SU-DHL-6 (cell line): ENCODE results near the gene FBXW7.

Experiments used
- EZH2phosphoT487 ChIP-seq: fragments of 200-600 bp; sonication (generic), shearing (Covaris generic); conservative IDR thresholded peaks from 2 replicates; pipeline ENCODE4 v1.6.1; 2018; ENCODE audit warnings: mild to moderate bottlenecking, antibody characterized with exemption, low read length, moderate library complexity, mixed read lengths
- TF ChIP-seq, protein P1 (sequence below): fragments of 200-600 bp; sonication (generic); IDR thresholded peaks from one replicate; pipeline ENCODE4 v1.5.1; 2017; ENCODE audit warnings: antibody characterized with exemption, mild to moderate bottlenecking, low read length, moderate library complexity; ENCODE audit not compliant: insufficient read depth, poor library complexity, severe bottlenecking

GRCh38 chr4:152529880-152530279 lies 6.0 kb downstream of the FBXW7 start:
- TF ChIP-seq, protein P1, sequence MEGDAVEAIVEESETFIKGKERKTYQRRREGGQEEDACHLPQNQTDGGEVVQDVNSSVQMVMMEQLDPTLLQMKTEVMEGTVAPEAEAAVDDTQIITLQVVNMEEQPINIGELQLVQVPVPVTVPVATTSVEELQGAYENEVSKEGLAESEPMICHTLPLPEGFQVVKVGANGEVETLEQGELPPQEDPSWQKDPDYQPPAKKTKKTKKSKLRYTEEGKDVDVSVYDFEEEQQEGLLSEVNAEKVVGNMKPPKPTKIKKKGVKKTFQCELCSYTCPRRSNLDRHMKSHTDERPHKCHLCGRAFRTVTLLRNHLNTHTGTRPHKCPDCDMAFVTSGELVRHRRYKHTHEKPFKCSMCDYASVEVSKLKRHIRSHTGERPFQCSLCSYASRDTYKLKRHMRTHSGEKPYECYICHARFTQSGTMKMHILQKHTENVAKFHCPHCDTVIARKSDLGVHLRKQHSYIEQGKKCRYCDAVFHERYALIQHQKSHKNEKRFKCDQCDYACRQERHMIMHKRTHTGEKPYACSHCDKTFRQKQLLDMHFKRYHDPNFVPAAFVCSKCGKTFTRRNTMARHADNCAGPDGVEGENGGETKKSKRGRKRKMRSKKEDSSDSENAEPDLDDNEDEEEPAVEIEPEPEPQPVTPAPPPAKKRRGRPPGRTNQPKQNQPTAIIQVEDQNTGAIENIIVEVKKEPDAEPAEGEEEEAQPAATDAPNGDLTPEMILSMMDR = no peak
- no peak for TF ChIP-seq EZH2phosphoT487
